Measurements from ENCODE around the gene CATSPERD.
A peak's percentile ranks its signal among the peaks of the same experiment; 100 is the strongest.
"Not testable (repeated sequence)": the region's sequence is repeated elsewhere in the genome, so short reads cannot be mapped to it uniquely, and the experiment has no call there.

Gene CATSPERD

DNA sequence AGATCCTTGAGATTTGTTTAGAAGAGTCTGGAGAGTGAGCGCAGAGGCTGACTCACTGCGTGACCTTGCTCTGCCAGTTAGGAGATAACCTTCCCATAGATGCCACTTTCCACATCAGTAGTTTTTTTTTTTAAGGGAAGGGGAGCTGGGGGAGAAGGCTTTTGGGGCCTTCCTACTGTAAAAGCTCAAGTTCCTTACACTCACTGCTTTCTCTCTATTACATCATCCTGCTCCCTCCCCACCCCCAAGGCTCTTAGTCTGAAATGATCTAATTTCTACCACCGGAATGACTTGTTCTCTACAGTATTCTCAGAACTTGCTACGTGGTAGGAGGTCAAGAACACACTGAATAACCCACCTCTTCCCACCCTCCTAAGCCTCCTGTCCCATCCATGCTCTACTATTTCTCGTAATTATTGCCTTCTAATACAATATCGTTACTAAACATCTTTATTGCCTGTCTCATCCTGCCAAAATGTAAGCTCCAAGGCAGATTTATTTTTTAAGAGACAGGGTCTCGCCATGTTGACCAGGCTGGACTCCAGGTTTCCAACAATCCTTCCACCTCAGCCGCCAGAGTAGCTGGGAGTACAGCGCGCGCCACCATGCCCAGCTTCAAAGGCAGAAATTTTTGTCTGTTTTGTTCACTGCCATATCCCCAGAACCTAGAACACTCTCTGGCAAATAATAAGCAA, 1.7 kb upstream of the CATSPERD start:
- Histone ChIP-seq H3K27ac (peak overlapping the region; percentile 90), H3K4me3 (ENCODE audit: low read depth, low read length) (peak overlapping the region; percentile 92), H3K36me3 (replicated peaks) (peaks cover 4% of the 10 kb centered on the region), H3K27me3 (replicated peaks) (no peaks in the 10 kb centered on the region)
- in situ Hi-C loops (cut with HindIII; ENCODE audit: low pct_ligation_motif_present, low sequenced_read_pairs), result no loop called here
- DNase-seq, result peak; percentile 85
- TF ChIP-seq, protein P1, sequence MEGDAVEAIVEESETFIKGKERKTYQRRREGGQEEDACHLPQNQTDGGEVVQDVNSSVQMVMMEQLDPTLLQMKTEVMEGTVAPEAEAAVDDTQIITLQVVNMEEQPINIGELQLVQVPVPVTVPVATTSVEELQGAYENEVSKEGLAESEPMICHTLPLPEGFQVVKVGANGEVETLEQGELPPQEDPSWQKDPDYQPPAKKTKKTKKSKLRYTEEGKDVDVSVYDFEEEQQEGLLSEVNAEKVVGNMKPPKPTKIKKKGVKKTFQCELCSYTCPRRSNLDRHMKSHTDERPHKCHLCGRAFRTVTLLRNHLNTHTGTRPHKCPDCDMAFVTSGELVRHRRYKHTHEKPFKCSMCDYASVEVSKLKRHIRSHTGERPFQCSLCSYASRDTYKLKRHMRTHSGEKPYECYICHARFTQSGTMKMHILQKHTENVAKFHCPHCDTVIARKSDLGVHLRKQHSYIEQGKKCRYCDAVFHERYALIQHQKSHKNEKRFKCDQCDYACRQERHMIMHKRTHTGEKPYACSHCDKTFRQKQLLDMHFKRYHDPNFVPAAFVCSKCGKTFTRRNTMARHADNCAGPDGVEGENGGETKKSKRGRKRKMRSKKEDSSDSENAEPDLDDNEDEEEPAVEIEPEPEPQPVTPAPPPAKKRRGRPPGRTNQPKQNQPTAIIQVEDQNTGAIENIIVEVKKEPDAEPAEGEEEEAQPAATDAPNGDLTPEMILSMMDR (IDR thresholded peaks at IDR 0.05; ENCODE audit: low read depth, low read length, missing control alignments), result no peak

DNA sequence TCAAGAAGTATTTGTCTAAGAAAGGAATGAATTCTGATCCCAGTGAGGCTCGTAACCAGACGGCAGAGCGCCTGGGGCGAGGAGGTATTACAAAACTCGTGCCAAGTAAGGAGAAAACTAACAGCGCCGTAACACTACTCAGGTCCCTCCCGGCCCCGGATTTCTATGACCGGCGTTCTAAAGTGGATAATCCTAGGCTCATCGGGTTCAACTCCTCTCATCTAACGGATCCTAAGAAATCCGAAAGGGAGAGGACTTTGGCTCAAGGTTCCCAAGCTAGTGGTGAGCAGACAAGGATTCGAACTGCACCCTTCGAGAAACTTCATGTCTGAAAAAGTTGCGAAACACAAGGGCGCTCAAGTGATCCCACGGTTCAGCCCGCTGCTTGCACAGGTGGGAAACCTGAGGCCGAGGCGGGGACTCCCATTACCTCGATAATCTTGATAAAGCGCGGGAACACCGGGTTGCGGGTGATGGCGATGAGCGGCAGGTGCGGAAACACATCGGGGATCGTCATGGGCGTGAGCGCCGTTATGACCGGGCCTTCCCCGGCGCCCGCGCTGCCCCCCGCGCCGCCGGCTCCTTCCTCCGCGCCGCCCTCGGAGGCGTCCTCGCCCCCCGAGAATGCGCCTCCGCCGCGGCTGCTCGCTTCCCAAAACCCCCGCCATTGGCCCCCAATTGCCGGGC, 1.0 kb upstream of the CATSPERD start:
- no peak for DNase-seq
- in situ Hi-C loops (cut with HindIII; ENCODE audit: low pct_ligation_motif_present, low sequenced_read_pairs), result no loop called here
- TF ChIP-seq, protein P1 (IDR thresholded peaks at IDR 0.05; ENCODE audit: low read depth, low read length, missing control alignments), result no peak
- Histone ChIP-seq H3K4me3 (ENCODE audit: low read depth, low read length) (peak overlapping the region; percentile 92), H3K27me3 (replicated peaks) (no peaks in the 10 kb centered on the region), H3K27ac (peak overlapping the region; percentile 90), H3K36me3 (replicated peaks) (no peaks in the 10 kb centered on the region)

DNA sequence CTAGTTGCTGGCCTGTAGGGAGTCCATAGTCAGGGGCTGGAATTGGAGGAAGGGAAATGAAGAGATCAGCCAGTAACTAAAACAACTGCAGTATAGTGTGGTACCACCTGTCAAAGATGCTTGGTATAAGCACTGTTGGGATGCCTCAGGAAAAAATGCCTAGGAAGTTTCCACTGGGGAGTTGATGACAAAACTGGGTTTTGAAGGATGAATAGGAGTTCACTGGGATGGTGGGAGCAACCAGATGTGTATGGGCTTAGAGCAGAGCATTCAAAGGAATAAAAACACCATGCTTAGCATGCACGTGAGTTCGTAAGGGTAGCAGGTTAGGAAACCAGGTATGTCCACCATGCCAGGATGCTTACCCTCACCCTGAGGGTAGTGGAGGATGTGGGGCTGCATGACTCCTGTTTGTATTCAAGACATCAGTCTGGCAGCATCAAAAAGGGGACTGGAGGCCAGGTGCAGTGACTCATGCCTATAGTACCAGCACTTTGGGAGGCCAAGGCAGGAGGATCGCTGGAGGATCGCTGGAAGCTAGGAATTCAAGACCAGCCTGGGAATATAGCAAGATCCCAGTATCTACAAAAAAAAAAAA, 7.1 kb downstream of the CATSPERD start:
- Histone ChIP-seq H3K27me3 (replicated peaks) (no peaks in the 10 kb centered on the region), H3K27ac (no peak overlapping the region), H3K4me3 (ENCODE audit: low read depth, low read length) (no peak overlapping the region), H3K36me3 (replicated peaks) (no peaks in the 10 kb centered on the region)
- in situ Hi-C loops (cut with HindIII; ENCODE audit: low pct_ligation_motif_present, low sequenced_read_pairs), result no loop called here
- TF ChIP-seq, protein P1 (IDR thresholded peaks at IDR 0.05; ENCODE audit: low read depth, low read length, missing control alignments), result no peak
- no peak for DNase-seq

DNA sequence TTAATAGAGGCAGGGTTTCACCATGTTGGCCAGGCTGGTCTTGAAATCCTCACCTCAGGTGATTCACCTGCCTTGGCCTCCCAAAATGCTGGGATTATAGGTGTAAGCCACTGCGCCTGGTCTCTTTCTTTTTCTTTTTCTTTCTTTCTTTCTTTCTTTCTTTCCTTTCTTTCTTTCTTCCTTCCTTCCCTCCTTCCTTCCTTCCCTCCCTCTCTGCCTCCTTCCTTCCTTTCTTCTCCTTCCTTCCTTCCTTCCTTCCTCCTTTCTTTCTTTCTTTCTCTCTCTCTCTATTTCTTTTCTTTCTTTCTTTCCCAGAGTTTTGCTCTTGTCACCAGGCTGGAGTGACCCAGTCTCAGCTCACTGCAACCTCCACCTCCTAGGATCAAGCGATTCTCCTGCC, 12.7 kb downstream of the CATSPERD start:
- in situ Hi-C loops (cut with HindIII; ENCODE audit: low pct_ligation_motif_present, low sequenced_read_pairs); DNase-seq; H3K27me3 ChIP-seq (replicated peaks); H3K36me3 ChIP-seq (replicated peaks); H3K4me3 ChIP-seq (ENCODE audit: low read depth, low read length); H3K27ac ChIP-seq: not testable (repeated sequence)

DNA sequence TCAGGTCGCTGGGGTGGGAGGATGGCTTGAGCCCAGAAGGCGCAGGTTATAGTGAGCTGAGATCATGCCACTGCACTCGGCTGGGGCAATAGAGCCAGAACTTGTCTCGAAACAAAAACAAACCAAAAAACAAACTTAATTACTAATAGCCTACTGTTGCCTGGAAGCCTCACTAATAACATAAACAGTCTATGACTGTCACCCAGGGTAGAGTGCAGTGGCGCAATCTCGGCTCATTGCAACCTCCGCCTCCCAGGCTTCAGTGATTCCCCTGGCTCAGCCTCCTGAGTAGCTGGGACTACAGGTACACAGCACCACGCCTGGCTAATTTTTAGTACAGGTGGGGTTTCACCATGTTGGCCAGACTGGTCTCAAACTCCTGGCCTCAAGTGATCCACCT, 18.0 kb downstream of the CATSPERD start:
- TF ChIP-seq, protein P1 (IDR thresholded peaks at IDR 0.05; ENCODE audit: low read depth, low read length, missing control alignments), result no peak
- no peak overlapping the region for H3K27ac ChIP-seq
- H3K4me3 ChIP-seq (ENCODE audit: low read depth, low read length), result no peak overlapping the region
- H3K27me3 ChIP-seq (replicated peaks), result no peaks in the 10 kb centered on the region
- no peaks in the 10 kb centered on the region for H3K36me3 ChIP-seq (replicated peaks)
- no peak for DNase-seq
- in situ Hi-C loops (cut with HindIII; ENCODE audit: low pct_ligation_motif_present, low sequenced_read_pairs), result no loop called here

DNA sequence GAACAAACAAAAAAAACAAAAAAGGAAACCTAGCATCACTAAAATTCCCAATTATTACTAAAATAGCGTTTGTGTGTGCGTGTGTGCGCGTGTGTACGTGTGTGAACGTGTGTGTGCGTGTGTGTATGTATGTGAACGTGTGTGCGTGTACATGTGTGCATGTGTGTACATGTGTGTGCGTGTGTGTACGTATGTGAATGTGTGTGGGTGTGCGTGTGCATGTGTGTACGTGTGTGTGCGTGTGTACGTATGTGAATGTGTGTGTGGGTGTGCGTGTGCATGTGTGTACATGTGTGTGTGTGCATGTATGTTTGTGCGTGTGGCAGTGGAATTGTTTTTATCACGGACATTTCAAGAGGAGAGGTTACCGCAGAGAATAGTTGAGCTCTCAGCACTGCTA, 21.6 kb downstream of the CATSPERD start:
- Histone ChIP-seq H3K27ac (no peak overlapping the region), H3K27me3 (replicated peaks) (no peaks in the 10 kb centered on the region), H3K36me3 (replicated peaks) (no peaks in the 10 kb centered on the region), H3K4me3 (ENCODE audit: low read depth, low read length) (no peak overlapping the region)
- no peak for DNase-seq
- TF ChIP-seq, protein P1 (IDR thresholded peaks at IDR 0.05; ENCODE audit: low read depth, low read length, missing control alignments), result no peak
- in situ Hi-C loops (cut with HindIII; ENCODE audit: low pct_ligation_motif_present, low sequenced_read_pairs), result no loop called here

All from brain microvascular endothelial cell (primary cell).